Cardiac muscle cell (in vitro differentiated cells and primary cell): Measurements from ENCODE around the gene C16orf86. TPM values are rescaled to one million over a fixed set of nuclear protein-coding genes. Genes with fewer than 3 reads are reported as not detected.
A peak's percentile ranks its signal among the peaks of the same experiment; 100 is the strongest.
"Not testable (repeated sequence)": the region's sequence is repeated elsewhere in the genome, so short reads cannot be mapped to it uniquely, and the experiment has no call there.

Source experiments
- DNase-seq, 2 donors: peaks; one replicate each; pipeline versions ENCODE4 v3.0.0 to v3.0.0-alpha.2; 2010 to 2017; ENCODE audit warnings: low read depth in 1 of 2, low spot score in 1 of 2
- H3K27ac ChIP-seq: fragments of 200-600 bp; sonication (generic); 2 replicates; pipeline ENCODE4 v1.5.1; 2016
- H3K27me3 ChIP-seq: fragments of 200-600 bp; sonication (generic); 2 replicates; pipeline ENCODE4 v1.6.0; 2016; ENCODE audit warnings: control low read depth
- H3K36me3 ChIP-seq: fragments of 200-600 bp; sonication (generic); 2 replicates; pipeline ENCODE4 v1.5.1; 2016; ENCODE audit warnings: control low read depth
- H3K4me1 ChIP-seq: fragments of 200-600 bp; sonication (generic); 2 replicates; pipeline ENCODE4 v1.8.1; 2017; ENCODE audit warnings: low read depth, mild to moderate bottlenecking, mixed run types
- H3K4me3 ChIP-seq: fragments of 200-600 bp; sonication (generic); 2 replicates; pipeline ENCODE4 v1.5.1; 2016; ENCODE audit warnings: mild to moderate bottlenecking
- H3K9me3 ChIP-seq: fragments of 200-600 bp; sonication (generic); 2 replicates; pipeline ENCODE4 v1.5.1; 2017; ENCODE audit warnings: low read depth, mild to moderate bottlenecking, control low read depth
- polyA plus RNA-seq: library from polyadenylated mRNA; unstranded; fragments of >200 nt; fragmentation: Nextera tagmentation; extraction: Ambion mirVana; gene quantifications from 2 replicates; pipeline ENCODE4 v1.2.1, GENCODE V29; 2016
- total RNA-seq: library from RNA; depleted of rRNA; stranded (reverse); fragments of >200 nt; gene quantifications from 2 replicates; pipeline ENCODE4 v1.2.3, GENCODE V29; 2016
- TF ChIP-seq, protein P1 (sequence below): IDR thresholded peaks from 2 replicates; pipeline ENCODE4 v1.5.1; 2012; ENCODE audit warnings: low read depth, mild to moderate bottlenecking, low read length

The C16orf86 gene
- total and polyA plus RNA-seq, 2 experiments from 2014 or later = 5.1 to 13.0 TPM

DNA sequence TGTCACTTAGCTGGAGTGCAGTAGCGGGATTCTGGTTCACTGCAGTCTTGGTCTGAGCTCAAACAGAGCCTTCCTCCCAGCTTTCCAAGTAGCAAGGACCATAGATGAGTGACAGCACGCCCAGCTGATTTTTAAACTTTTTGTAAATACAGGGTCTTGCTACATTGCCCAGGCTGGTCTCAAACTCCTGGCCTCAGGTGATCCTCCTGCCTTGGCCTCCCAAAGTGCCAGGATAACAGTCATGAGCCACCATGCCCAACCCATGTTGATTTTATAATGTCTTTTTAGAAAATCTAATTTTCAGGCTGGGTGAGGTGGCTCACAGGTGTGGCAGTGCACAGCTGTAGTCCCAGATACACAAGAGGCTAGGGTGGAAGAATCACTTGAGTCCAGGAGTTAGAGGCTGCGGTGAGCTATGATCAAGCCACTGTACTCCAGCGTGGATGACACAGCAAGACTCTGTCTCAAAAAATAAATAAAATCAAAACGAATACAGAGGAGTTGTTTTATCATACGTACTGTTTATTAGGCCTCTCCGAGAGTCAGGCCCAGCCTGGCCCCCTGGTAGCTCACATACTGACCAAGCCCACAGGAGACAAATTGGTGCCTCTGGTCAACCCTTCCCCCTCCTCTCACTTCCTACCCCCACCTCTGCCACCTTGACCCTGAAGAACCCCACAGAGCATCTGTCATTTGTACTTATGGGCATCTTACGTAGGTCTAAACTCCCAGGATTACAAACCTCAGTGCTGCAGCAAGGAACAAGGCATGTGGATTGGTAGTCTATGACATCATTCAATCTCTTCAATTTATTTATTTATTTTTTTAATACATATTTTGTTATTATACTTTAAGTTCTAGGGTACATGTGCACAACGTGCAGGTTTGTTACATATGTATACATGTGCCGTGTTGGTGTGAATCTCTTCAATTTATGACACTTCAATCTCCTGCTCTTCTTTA, 13.6 kb downstream of the C16orf86 start:
- no peak overlapping the region for H3K4me3 ChIP-seq
- DNase-seq = no peak
- H3K27me3 ChIP-seq = peaks cover 96% of the 10 kb centered on the region
- H3K4me1 ChIP-seq = no peaks in the 10 kb centered on the region
- no peaks in the 10 kb centered on the region for H3K9me3 ChIP-seq
- TF ChIP-seq, protein P1, sequence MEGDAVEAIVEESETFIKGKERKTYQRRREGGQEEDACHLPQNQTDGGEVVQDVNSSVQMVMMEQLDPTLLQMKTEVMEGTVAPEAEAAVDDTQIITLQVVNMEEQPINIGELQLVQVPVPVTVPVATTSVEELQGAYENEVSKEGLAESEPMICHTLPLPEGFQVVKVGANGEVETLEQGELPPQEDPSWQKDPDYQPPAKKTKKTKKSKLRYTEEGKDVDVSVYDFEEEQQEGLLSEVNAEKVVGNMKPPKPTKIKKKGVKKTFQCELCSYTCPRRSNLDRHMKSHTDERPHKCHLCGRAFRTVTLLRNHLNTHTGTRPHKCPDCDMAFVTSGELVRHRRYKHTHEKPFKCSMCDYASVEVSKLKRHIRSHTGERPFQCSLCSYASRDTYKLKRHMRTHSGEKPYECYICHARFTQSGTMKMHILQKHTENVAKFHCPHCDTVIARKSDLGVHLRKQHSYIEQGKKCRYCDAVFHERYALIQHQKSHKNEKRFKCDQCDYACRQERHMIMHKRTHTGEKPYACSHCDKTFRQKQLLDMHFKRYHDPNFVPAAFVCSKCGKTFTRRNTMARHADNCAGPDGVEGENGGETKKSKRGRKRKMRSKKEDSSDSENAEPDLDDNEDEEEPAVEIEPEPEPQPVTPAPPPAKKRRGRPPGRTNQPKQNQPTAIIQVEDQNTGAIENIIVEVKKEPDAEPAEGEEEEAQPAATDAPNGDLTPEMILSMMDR = no peak
- no peak overlapping the region for H3K27ac ChIP-seq
- H3K36me3 ChIP-seq = no peaks in the 10 kb centered on the region

DNA sequence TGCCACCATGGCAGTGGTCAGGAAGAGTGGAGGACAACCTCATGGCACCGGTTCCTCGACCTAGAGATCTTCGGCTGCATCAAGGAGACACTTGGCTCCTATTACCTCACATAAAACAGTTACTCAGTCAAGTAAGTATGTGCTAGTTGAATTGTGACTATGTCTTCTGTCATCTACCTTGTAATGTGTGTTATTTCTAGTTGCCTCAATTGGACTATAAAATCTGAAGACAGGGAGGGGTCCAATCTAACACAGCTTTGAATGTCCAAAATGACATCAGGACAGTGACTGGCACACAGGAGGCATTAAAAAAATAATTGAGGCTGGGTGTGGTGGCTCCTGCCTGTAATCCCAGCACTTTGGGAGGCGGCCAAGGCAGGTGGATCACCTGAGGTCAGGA, 17.2 kb downstream of the C16orf86 start:
- no peak overlapping the region for H3K4me3 ChIP-seq
- TF ChIP-seq, protein P1 = no peak

DNA sequence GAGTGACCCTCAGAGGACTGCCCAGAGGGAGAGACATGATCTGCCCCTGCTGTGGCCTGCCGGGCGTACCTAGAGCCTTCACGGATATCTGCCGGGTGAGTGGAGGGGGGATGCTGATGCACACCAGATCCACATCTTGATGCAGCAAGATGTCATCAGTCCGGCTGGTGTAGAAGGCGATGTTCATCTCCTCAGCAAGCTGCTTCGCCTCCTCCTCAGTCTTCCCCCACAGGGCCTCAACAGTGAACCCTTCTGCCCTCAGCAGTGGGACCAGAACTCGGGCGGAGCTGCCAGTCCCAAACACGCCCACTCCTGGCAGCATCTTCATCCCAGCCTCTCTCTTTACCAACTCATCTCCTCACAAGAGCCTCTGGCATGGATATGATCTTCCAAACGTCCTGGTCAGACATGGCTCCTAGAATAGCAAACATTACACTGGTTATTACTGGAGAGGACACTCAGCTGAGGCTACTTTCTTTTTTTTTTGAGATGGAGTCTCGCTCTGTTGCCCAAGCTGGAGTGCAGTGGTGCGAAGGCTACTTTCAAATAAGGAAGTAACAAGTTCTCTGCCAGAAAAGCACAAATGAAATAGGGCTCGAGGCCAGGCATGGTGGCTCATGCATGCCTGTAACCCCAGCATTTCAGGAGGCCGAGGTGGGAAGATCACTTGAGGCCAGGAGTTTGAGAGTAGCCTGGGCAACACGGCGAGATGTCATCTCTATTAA, 18.9 kb downstream of the C16orf86 start:
- H3K27ac ChIP-seq = no peak overlapping the region
- DNase-seq = no peak
- H3K27me3 ChIP-seq = peaks cover 89% of the 10 kb centered on the region
- H3K4me1 ChIP-seq = no peaks in the 10 kb centered on the region
- no peaks in the 10 kb centered on the region for H3K36me3 ChIP-seq
- no peak overlapping the region for H3K4me3 ChIP-seq
- TF ChIP-seq, protein P1 = no peak
- H3K9me3 ChIP-seq = no peaks in the 10 kb centered on the region

More for the DNA sequence above, 17.2 kb downstream of the C16orf86 start:
- no peaks in the 10 kb centered on the region for H3K9me3 ChIP-seq
- no peak overlapping the region for H3K27ac ChIP-seq
- peaks cover 88% of the 10 kb centered on the region for H3K27me3 ChIP-seq
- no peak for DNase-seq
- H3K36me3 ChIP-seq = no peaks in the 10 kb centered on the region
- H3K4me1 ChIP-seq = no peaks in the 10 kb centered on the region

DNA sequence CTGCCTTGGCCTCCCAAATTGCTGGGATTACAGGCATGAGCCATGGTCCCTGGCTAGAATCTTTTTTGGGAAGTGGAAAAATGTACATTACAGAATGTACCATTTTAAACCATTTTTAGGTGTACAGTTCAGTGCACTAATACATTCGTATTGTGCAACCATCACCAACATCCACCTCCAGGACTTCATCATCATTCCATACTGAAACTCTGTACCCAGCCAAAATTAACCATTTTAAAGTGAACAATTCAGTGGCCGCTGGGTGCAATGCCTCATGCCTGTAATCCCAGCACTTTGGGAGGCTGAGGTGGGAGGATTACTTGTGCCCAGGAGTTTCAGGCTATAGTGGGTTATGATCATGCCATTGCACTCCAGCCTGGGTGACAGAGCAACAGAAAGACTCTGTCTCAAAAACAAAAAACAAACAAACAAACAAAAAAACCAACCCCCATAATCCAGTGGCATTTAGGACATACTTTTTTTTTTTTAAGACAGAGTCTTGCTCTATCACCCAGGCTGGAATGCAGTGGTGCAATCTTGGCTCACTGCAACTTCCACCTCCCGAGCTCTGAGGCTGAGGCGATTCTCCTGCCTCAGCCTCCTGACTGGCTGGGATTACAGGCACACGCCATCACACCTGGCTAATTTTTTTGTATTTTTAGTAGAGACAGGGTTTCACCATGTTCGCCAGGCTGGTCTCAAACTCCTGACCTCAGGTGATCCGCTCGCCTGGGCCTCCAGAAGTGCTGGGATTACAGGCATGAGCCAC, 27.1 kb downstream of the C16orf86 start:
- H3K27ac ChIP-seq, H3K36me3 ChIP-seq, H3K4me1 ChIP-seq, H3K9me3 ChIP-seq, H3K4me3 ChIP-seq: not testable (repeated sequence)
- peak in 1 of 2 donors; percentile 10 for DNase-seq
- peaks cover 98% of the 10 kb centered on the region for H3K27me3 ChIP-seq

DNA sequence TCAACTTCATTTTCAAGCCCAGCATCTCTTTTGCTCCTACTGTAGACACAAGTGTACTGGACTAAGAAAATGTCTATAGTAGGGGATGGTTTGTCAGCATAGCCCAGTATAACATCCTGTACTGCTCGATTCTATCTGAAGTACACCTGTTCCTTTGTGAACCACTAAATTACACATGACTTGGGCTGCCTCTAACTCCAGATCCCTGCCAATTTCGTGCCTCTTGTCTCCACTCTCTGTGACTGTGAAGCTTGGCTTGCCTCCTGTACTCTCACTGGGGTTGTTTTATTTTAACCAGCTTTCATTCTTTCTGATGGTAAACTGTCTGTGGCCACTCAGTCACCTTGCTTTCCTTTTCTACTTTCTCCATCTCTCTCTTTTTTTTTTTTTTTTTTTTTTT, 28.0 kb downstream of the C16orf86 start:
- Histone ChIP-seq H3K4me3 (no peak overlapping the region), H3K4me1 (no peaks in the 10 kb centered on the region), H3K9me3 (no peaks in the 10 kb centered on the region), H3K27me3 (peaks cover 90% of the 10 kb centered on the region), H3K27ac (no peak overlapping the region), H3K36me3 (no peaks in the 10 kb centered on the region)
- TF ChIP-seq, protein P1 = no peak
- no peak for DNase-seq
